Fibroblast of lung (primary cell): Measurements from ENCODE around the gene MROH2B. TPM values are rescaled to one million over a fixed set of nuclear protein-coding genes. Genes with fewer than 3 reads are reported as not detected.

Source experiments
- DNase-seq, 2 donors: peaks; one replicate each; pipeline versions ENCODE4 v3.0.0 to v3.0.0-alpha.2; 2010; ENCODE audit warnings: low read depth in 2 of 2
- H2AFZ ChIP-seq: 2 replicates; pipeline ENCODE4 v1.5.1; 2012; ENCODE audit warnings: low read length, control low read depth, inconsistent platforms
- H3K27ac ChIP-seq: 2 replicates; pipeline ENCODE4 v1.5.1; 2011; ENCODE audit warnings: low read length, control low read depth; ENCODE audit not compliant: insufficient read depth
- H3K27me3 ChIP-seq: 2 replicates; pipeline ENCODE4 v1.5.1; 2011; ENCODE audit warnings: mild to moderate bottlenecking, low read length; ENCODE audit not compliant: control insufficient read depth, insufficient read depth
- H3K36me3 ChIP-seq: 2 replicates; pipeline ENCODE4 v1.5.1; 2011; ENCODE audit warnings: low read length; ENCODE audit not compliant: control insufficient read depth, insufficient read depth
- H3K4me1 ChIP-seq: 2 replicates; pipeline ENCODE4 v1.5.1; 2011; ENCODE audit warnings: low read length; ENCODE audit not compliant: control insufficient read depth, insufficient read depth; ENCODE audit errors: extremely low read depth
- H3K4me2 ChIP-seq: 2 replicates; pipeline ENCODE4 v1.5.1; 2011; ENCODE audit warnings: low read length, control low read depth; ENCODE audit not compliant: insufficient read depth; ENCODE audit errors: extremely low read depth
- H3K4me3 ChIP-seq, 4 experiments: fragments of 200-600 bp in 1 of 4; sonication (generic) in 1 of 4; replicated peaks in 1 of 4; 2 replicates each; pipeline ENCODE4 v1.5.1; 2011 to 2016; ENCODE audit warnings: low read length in 4 of 4, low read depth in 3 of 4, mild to moderate bottlenecking in 3 of 4, control low read depth in 2 of 4, inconsistent platforms in 1 of 4, mixed read lengths in 1 of 4; ENCODE audit not compliant: insufficient read depth in 1 of 4; ENCODE audit errors: control extremely low read depth in 1 of 4
- H3K79me2 ChIP-seq: 2 replicates; pipeline ENCODE4 v1.5.1; 2012; ENCODE audit warnings: mild to moderate bottlenecking, low read length, inconsistent platforms; ENCODE audit not compliant: control insufficient read depth, insufficient read depth
- H3K9ac ChIP-seq: 2 replicates; pipeline ENCODE4 v1.5.1; 2011; ENCODE audit warnings: mild to moderate bottlenecking, low read length, control low read depth; ENCODE audit not compliant: insufficient read depth
- H3K9me3 ChIP-seq: 2 replicates; pipeline ENCODE4 v1.5.1; 2012; ENCODE audit warnings: low read depth, low read length; ENCODE audit not compliant: control insufficient read depth, insufficient read depth
- H4K20me1 ChIP-seq: 2 replicates; pipeline ENCODE4 v1.5.1; 2011; ENCODE audit warnings: low read length; ENCODE audit not compliant: control insufficient read depth, insufficient read depth; ENCODE audit errors: extremely low read depth
- EZH2 ChIP-seq: IDR thresholded peaks from 2 replicates; pipeline ENCODE4 v1.5.1; 2012; ENCODE audit warnings: low read length, control low read depth, mild to moderate bottlenecking; ENCODE audit errors: missing control alignments
- polyA plus RNA-seq, 2 donors: library from polyadenylated mRNA; depleted of rRNA in 1 of 2; stranded (reverse) in 1 of 2; unstranded in 1 of 2; fragments of >200 nt; gene quantifications; 2 replicates each; pipeline ENCODE4 v1.2.1, GENCODE V29; 2011 to 2012; ENCODE audit warnings: missing spikeins in 1 of 2
- total RNA-seq: library from RNA; depleted of rRNA; stranded (reverse); fragments of >200 nt; gene quantifications from 2 replicates; pipeline ENCODE4 v1.2.1, GENCODE V29; 2014
- TF ChIP-seq, protein P1 (sequence below), 2 donors: IDR thresholded peaks in 1 of 2; conservative IDR thresholded peaks in 1 of 2; 1 replicate in 1 of 2; 2 replicates in 1 of 2; pipeline ENCODE4 v1.5.1; 2011 to 2012; ENCODE audit warnings: low read length in 2 of 2, control low read depth in 1 of 2, inconsistent platforms in 1 of 2, low read depth in 1 of 2, mild to moderate bottlenecking in 1 of 2

Gene MROH2B
- total and polyA plus RNA-seq, 2 donors (not counting 1 experiment from before 2014, with no cell fraction given), result not detected

DNA sequence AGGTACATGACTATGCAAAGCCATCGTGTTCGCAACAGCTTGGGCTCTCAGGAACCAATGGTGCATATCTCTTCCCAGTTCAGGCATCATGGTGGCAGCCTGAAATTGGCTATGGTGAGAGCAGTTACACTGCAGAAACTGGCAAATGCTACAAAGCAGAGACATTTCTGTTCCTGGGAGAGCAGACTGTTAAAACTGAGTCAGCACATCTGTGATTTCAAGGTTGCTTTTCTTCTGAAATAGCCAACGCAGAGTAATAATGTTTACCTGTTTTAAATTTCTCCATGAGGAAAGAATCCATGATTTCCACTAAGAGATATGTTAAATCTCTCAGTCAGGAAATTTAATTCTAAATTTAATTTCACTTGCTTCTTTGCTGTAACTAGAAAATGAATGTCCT, 114.1 kb downstream of the MROH2B start:
- no peaks in the 10 kb centered on the region for H3K79me2 ChIP-seq
- TF ChIP-seq, protein P1, sequence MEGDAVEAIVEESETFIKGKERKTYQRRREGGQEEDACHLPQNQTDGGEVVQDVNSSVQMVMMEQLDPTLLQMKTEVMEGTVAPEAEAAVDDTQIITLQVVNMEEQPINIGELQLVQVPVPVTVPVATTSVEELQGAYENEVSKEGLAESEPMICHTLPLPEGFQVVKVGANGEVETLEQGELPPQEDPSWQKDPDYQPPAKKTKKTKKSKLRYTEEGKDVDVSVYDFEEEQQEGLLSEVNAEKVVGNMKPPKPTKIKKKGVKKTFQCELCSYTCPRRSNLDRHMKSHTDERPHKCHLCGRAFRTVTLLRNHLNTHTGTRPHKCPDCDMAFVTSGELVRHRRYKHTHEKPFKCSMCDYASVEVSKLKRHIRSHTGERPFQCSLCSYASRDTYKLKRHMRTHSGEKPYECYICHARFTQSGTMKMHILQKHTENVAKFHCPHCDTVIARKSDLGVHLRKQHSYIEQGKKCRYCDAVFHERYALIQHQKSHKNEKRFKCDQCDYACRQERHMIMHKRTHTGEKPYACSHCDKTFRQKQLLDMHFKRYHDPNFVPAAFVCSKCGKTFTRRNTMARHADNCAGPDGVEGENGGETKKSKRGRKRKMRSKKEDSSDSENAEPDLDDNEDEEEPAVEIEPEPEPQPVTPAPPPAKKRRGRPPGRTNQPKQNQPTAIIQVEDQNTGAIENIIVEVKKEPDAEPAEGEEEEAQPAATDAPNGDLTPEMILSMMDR (conservative IDR thresholded peaks at IDR 0.05 in 1 of 2, IDR thresholded peaks at IDR 0.05 in 1 of 2; ENCODE audit: low read depth in 1 of 2, low read length in 2 of 2), result no peak
- no peak for TF ChIP-seq EZH2
- no peak overlapping the region for H3K4me2 ChIP-seq
- H3K9ac ChIP-seq, result no peak overlapping the region
- no peak overlapping the region for H3K4me3 ChIP-seq
- H2AFZ ChIP-seq, result no peak overlapping the region
- no peaks in the 10 kb centered on the region for H3K9me3 ChIP-seq
- H3K4me1 ChIP-seq, result no peaks in the 10 kb centered on the region
- no peaks in the 10 kb centered on the region for H3K27me3 ChIP-seq
- no peak for DNase-seq
- H3K27ac ChIP-seq, result no peak overlapping the region
- H4K20me1 ChIP-seq, result no peaks in the 10 kb centered on the region
- H3K36me3 ChIP-seq, result no peaks in the 10 kb centered on the region

DNA sequence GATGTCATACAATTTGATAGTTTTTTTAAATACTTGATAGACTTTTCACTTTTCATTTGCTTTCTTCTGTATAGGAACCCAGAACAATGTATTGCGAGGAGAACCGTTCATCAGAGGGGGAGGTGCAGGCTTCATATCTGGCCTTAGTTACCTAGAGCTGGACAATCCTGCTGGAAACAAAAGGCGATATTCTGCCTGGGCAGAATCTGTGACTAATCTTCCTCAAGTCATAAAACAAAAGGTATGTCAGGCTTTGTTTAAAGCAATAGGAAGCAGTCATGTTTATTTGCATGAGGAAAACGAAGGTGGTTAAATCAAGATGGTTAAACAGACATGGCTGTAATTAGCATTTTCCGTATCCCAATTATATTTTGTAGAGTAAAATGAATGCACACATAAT, 115.8 kb downstream of the MROH2B start:
- no peaks in the 10 kb centered on the region for H3K9me3 ChIP-seq
- H4K20me1 ChIP-seq, result no peaks in the 10 kb centered on the region
- no peak overlapping the region for H3K9ac ChIP-seq
- no peak overlapping the region for H2AFZ ChIP-seq
- no peak for DNase-seq
- no peaks in the 10 kb centered on the region for H3K27me3 ChIP-seq
- TF ChIP-seq, protein P1 (conservative IDR thresholded peaks at IDR 0.05 in 1 of 2, IDR thresholded peaks at IDR 0.05 in 1 of 2; ENCODE audit: low read depth in 1 of 2, low read length in 2 of 2), result no peak
- TF ChIP-seq EZH2, result no peak
- no peaks in the 10 kb centered on the region for H3K4me1 ChIP-seq
- no peak overlapping the region for H3K4me3 ChIP-seq
- H3K36me3 ChIP-seq, result no peaks in the 10 kb centered on the region
- no peak overlapping the region for H3K27ac ChIP-seq
- H3K4me2 ChIP-seq, result no peak overlapping the region
- no peaks in the 10 kb centered on the region for H3K79me2 ChIP-seq

Other genes with a start within 250 kb of the MROH2B start
- gene RPL37, start 236.1 kb downstream of the MROH2B start, total RNA-seq, result 2,414 and 3,168 TPM in 2 replicates
- gene RPL37, start 236.1 kb downstream of the MROH2B start, polyA plus RNA-seq, result 881 and 1,185 TPM in 2 replicates
- 12.7 and 14.4 TPM in 2 replicates for gene CARD6, start 230.0 kb downstream of the MROH2B start, total RNA-seq
- gene CARD6, start 230.0 kb downstream of the MROH2B start, polyA plus RNA-seq, result 8.1 and 8.7 TPM in 2 replicates
- gene C7, start 161.8 kb downstream of the MROH2B start, total RNA-seq, result under 0.01 and 11.6 TPM in 2 replicates
- gene C7, start 161.8 kb downstream of the MROH2B start, polyA plus RNA-seq, result 0.36 and 1.5 TPM in 2 replicates
- gene C6, start 142.2 kb upstream of the MROH2B start, total RNA-seq, result 0.26 TPM in 1 of 2 replicates, not detected in the other
- gene C6, start 142.2 kb upstream of the MROH2B start, polyA plus RNA-seq, result 0.07 TPM in 1 of 2 replicates, not detected in the other